ENCODE data around the gene UBE2J2. TPM values are rescaled to one million over a fixed set of nuclear protein-coding genes. Genes with fewer than 3 reads are reported as not detected.

Gene UBE2J2
- total and polyA plus RNA-seq, 2 experiments from 2014 or later: 49.7 to 63.5 TPM

DNA sequence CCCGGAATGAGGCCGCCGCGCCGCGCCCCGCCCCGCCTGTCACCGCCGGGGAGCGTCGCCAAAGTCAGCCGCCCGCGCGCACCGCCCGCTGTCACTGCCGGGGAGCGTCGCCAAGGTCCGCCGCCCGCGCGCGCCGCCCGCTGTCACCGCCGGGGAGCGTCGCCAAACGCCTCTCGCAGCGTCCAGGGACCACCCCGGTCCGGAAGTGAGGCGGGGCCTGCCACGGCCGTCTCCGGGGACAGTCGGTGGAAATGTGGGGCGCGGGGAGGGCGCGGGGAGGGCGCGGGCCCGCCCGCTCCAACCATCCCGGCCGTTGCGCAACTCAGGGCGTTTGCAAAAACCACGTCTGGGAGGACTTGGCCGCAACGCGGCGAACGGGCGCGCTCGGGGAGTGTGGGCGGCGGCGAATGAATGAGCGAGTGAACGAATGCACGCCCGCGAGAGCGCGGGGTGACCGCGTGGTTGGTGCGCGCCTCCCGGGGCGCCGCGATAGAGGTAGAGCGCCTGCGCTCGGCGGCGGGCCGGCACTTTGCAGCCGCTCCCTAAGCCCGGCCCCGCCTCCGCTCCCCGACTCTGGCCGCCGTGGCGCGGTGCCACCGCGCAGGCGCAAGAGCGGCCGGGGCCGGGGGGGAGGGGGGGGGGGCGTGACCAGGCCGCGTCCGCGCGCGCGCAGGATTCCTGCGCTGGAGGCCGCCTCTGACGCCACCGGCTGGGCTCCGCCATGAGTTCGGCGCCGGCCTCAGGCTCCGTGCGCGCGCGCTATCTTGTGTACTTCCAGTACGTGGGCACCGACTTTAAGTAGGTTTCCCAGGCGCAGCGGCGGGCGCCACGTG, 34.5 kb upstream of the UBE2J2 start, which contains the start of the genes ACAP3 and PUSL1:
Gene ACAP3 (minus strand): TSS at position 8 of the 833 bp plus-strand sequence. CDS start 115 bp downstream, outside the sequence.
Gene PUSL1 (plus strand): TSS at position 675 of the 833 bp plus-strand sequence. CDS start 47 bp downstream, at position 722.
- Histone ChIP-seq H2AFZ (peak within 1 kb of the TSS; percentile 67), H3K27me3 (replicated peaks; ENCODE audit: insufficient read depth) (no peaks in the 10 kb centered on the region), H3F3A (ENCODE audit: insufficient read depth) (no peaks in the 10 kb centered on the region), H3K9ac (peak within 1 kb of the TSS; percentile 97), H3K4me1 (ENCODE audit: insufficient read depth) (peaks cover 22% of the 10 kb centered on the region), H3K36me3 (ENCODE audit: low read depth) (peaks cover 7% of the 10 kb centered on the region; the same call in 1 of the 2 replicates), H3K9me2 (ENCODE audit: insufficient read depth) (no peaks in the 10 kb centered on the region), H3K4me2 (ENCODE audit: unreplicated experiment) (peak within 1 kb of the TSS; percentile 85), H3K27ac (peak within 1 kb of the TSS; percentile 89), H3K9me3 (ENCODE audit: low read depth) (no peaks in the 10 kb centered on the region), H4K20me1 (ENCODE audit: insufficient read depth) (no peaks in the 10 kb centered on the region), H3K79me2 (ENCODE audit: insufficient read depth) (peaks cover 60% of the 10 kb centered on the region), H3K4me3 (peak within 1 kb of the TSS; percentile 99)
- in situ Hi-C loops (cut with MboI): no loop called here
- WGBS, 2 experiments (ENCODE audit: low coverage in 1 of 2, low lambda C conversion rate in 2 of 2, missing lambda C conversion rate in 2 of 2): 1% methylated on average over 54 to 111 of the region's 131 CpGs
- peak; percentile 98 for DNase-seq
- no peak for TF ChIP-seq EZH2phosphoT487 (IDR thresholded peaks at IDR 0.05; ENCODE audit: insufficient read depth, low read depth)
- TF ChIP-seq EZH2 (IDR thresholded peaks at IDR 0.05; ENCODE audit: insufficient read depth, poor library complexity, severe bottlenecking): no peak

- no peaks in the 10 kb centered on the region for H4K20me1 ChIP-seq (ENCODE audit: insufficient read depth)
- DNase-seq: peak; percentile 67
- no peaks in the 10 kb centered on the region for H3F3A ChIP-seq (ENCODE audit: insufficient read depth)
- H3K27ac ChIP-seq: peak overlapping the region; percentile 79
- TF ChIP-seq EZH2 (IDR thresholded peaks at IDR 0.05; ENCODE audit: insufficient read depth, poor library complexity, severe bottlenecking) (no peak), EZH2phosphoT487 (IDR thresholded peaks at IDR 0.05; ENCODE audit: insufficient read depth, low read depth) (no peak)
- peak overlapping the region; percentile 85 for H3K4me2 ChIP-seq (ENCODE audit: unreplicated experiment)
- H3K36me3 ChIP-seq (ENCODE audit: low read depth): peaks cover 4% of the 10 kb centered on the region; the same call in 1 of the 2 replicates
- H3K9me3 ChIP-seq (ENCODE audit: low read depth): no peaks in the 10 kb centered on the region
- H3K4me3 ChIP-seq: peak overlapping the region; percentile 99
- peak overlapping the region; percentile 97 for H3K9ac ChIP-seq
- in situ Hi-C loops (cut with MboI): no loop called here
- H3K4me1 ChIP-seq (ENCODE audit: insufficient read depth): peaks cover 22% of the 10 kb centered on the region
- peaks cover 64% of the 10 kb centered on the region for H3K79me2 ChIP-seq (ENCODE audit: insufficient read depth)
- H3K27me3 ChIP-seq (replicated peaks; ENCODE audit: insufficient read depth): no peaks in the 10 kb centered on the region
- no peak overlapping the region for H2AFZ ChIP-seq
- WGBS, 2 experiments (ENCODE audit: low coverage in 1 of 2, low lambda C conversion rate in 2 of 2, missing lambda C conversion rate in 2 of 2): 1 to 2% methylated on average over 26 to 57 of the region's 83 CpGs
- no peaks in the 10 kb centered on the region for H3K9me2 ChIP-seq (ENCODE audit: insufficient read depth)
Observed at GRCh38 chr1:1307261-1307922, 33.7 kb upstream of the UBE2J2 start.

DNA sequence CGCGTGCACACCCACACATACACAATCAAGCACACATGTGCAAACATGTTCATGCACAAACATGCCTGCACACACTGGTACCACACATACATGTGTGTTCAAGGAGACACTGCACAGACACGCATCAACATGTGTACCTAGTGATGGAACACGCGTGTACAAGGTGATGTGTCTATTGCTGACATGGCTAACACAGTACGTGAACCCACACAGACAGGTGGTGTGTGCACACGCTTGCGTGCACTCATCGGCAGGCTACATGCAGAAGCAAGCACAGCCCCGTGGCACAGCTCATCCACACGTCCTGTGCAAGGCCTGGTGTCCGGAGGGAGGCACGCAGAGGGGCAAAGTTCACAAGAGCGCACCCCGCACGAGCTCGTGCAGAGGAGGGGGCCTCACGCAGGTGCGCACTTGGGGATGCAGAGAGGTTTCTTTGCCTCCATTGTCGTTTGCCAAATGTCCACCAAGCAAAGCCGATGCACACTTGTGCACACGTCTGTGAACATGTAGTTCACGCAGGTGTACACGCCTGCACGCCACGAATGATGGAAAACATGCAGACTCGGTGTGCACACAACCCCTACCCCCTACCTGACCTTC, 33.1 kb upstream of the UBE2J2 start:
- no peaks in the 10 kb centered on the region for H3K9me3 ChIP-seq (ENCODE audit: low read depth)
- no peak overlapping the region for H2AFZ ChIP-seq
- 11 to 14% methylated on average over 27 of the region's 27 CpGs for WGBS, 2 experiments (ENCODE audit: low coverage in 1 of 2, low lambda C conversion rate in 2 of 2, missing lambda C conversion rate in 2 of 2)
- peak; percentile 41 for DNase-seq
- no peaks in the 10 kb centered on the region for H4K20me1 ChIP-seq (ENCODE audit: insufficient read depth)
- no peaks in the 10 kb centered on the region for H3K27me3 ChIP-seq (replicated peaks; ENCODE audit: insufficient read depth)
- H3K9ac ChIP-seq: peak overlapping the region; percentile 97
- H3K79me2 ChIP-seq (ENCODE audit: insufficient read depth): peaks cover 64% of the 10 kb centered on the region
- H3K4me2 ChIP-seq (ENCODE audit: unreplicated experiment): peak overlapping the region; percentile 85
- peak overlapping the region; percentile 99 for H3K4me3 ChIP-seq
- H3K36me3 ChIP-seq (ENCODE audit: low read depth): peaks cover 4% of the 10 kb centered on the region; the same call in 1 of the 2 replicates
- in situ Hi-C loops (cut with MboI): no loop called here
- peak overlapping the region; percentile 79 for H3K27ac ChIP-seq
- H3K4me1 ChIP-seq (ENCODE audit: insufficient read depth): peaks cover 22% of the 10 kb centered on the region
- no peak for TF ChIP-seq EZH2phosphoT487 (IDR thresholded peaks at IDR 0.05; ENCODE audit: insufficient read depth, low read depth)
- TF ChIP-seq EZH2 (IDR thresholded peaks at IDR 0.05; ENCODE audit: insufficient read depth, poor library complexity, severe bottlenecking): no peak
- H3K9me2 ChIP-seq (ENCODE audit: insufficient read depth): no peaks in the 10 kb centered on the region
- no peaks in the 10 kb centered on the region for H3F3A ChIP-seq (ENCODE audit: insufficient read depth)

GRCh38 chr1:1306070-1306660, 32.5 kb upstream of the UBE2J2 start:
- Histone ChIP-seq H3K27ac (peak overlapping the region; percentile 79), H3K4me2 (ENCODE audit: unreplicated experiment) (peak overlapping the region; percentile 85), H2AFZ (no peak overlapping the region), H3K9me3 (ENCODE audit: low read depth) (no peaks in the 10 kb centered on the region), H3K4me1 (ENCODE audit: insufficient read depth) (peaks cover 22% of the 10 kb centered on the region), H3K9ac (peak overlapping the region; percentile 97), H4K20me1 (ENCODE audit: insufficient read depth) (no peaks in the 10 kb centered on the region), H3K79me2 (ENCODE audit: insufficient read depth) (peaks cover 64% of the 10 kb centered on the region), H3K27me3 (replicated peaks; ENCODE audit: insufficient read depth) (no peaks in the 10 kb centered on the region), H3K36me3 (ENCODE audit: low read depth) (peaks cover 4% of the 10 kb centered on the region; the same call in 1 of the 2 replicates), H3K9me2 (ENCODE audit: insufficient read depth) (no peaks in the 10 kb centered on the region), H3K4me3 (peak overlapping the region; percentile 99), H3F3A (ENCODE audit: insufficient read depth) (no peaks in the 10 kb centered on the region)
- peak; percentile 66 for DNase-seq
- in situ Hi-C loops (cut with MboI): no loop called here
- TF ChIP-seq EZH2 (IDR thresholded peaks at IDR 0.05; ENCODE audit: insufficient read depth, poor library complexity, severe bottlenecking) (no peak), EZH2phosphoT487 (IDR thresholded peaks at IDR 0.05; ENCODE audit: insufficient read depth, low read depth) (no peak)
- WGBS, 2 experiments (ENCODE audit: low coverage in 1 of 2, low lambda C conversion rate in 2 of 2, missing lambda C conversion rate in 2 of 2): 9 to 14% methylated on average over 11 of the region's 11 CpGs
